ENCODE measurements around the gene NPC1.
"Not testable (repeated sequence)": the region's sequence is repeated elsewhere in the genome, so short reads cannot be mapped to it uniquely, and the experiment has no call there.

Gene NPC1

DNA sequence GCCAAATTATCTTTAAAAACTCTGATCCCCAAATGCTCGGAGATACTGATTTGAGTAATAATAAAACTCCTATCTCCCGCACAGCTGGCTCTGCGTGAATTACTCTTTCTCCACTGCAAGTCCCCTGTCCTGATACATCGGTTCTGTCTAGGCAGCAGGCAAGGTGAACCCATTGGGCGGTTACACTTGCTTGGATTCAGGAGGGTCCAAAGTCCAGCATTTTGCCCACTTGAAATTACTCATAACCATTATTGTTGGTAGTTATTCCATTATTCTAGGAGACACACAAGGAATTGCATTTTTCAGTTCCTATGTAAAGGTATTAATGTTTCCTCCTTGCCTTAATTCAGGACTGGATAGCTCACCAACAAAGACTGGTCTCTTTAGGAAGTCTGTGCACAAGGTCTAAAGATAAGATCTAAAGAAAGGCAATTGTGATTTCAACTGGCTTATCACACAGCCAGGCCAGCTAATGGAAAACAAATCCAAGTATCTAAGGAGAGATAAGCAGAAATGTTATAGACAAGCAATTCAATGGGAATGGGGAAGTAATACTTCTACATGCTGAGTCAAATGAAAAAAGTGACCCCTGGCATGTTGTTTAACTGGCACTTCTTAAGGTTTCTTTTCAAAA, 23.2 kb upstream of the NPC1 start:
- DNase-seq (ENCODE audit: low read depth), result no peak

DNA sequence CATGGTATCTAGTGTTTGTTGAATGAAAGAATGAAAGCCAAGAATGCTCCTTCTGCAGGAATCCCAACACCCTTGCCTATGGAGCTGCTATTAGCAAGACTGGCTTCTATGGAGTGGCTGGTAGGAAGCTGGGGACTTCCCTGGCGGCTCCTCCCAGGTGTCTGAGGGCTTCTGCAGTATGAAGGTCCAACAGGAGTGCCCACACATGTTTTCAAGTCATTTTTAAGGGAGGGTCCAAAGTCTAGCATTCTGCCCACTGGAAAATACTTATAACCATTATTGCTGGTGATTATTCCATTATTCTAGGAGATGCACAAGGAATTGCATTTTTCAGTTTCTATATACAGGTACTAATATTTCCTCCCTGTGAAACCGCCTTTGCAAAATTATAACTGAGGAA, 21.9 kb upstream of the NPC1 start:
- DNase-seq (ENCODE audit: low read depth), result no peak

DNA sequence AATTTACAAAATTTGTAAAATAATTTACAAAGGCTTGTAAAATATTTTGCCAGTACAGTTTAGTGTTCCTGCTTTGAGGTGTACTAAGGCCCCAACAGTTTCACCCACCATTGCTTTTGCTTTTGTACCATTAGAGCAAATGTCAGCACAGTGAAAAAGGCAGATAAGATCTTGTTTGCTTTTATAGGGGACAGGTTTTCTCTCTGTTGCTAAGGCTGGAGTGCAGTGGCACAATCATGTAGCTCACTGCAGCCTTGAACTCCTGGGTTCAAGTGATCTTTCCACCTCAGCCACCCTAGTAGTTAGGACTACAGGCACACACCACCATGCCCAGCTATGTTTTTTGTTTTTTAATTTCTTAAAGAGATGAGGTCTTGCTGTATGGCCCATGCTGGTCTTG, 19.6 kb upstream of the NPC1 start:
- no peak for DNase-seq (ENCODE audit: low read depth)

DNA sequence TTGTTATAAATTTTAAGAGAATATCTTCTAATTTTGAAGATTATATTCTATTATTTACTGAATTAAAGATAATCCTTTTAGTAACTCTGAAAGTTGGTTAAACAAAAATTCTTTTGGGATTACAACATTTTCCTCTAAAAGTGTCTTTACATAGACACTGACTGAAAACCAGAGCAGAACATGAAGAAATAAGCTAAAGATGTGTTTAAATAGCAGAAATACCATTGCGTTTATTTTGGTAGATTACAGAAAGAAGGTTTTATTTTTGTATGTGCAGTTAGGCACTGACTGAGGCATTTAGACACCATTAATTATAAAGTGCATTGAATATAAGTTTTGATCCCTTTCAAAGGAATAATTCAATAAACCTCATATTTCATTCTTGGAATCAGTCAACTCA, 13.5 kb upstream of the NPC1 start:
- DNase-seq (ENCODE audit: low read depth), result no peak

DNA sequence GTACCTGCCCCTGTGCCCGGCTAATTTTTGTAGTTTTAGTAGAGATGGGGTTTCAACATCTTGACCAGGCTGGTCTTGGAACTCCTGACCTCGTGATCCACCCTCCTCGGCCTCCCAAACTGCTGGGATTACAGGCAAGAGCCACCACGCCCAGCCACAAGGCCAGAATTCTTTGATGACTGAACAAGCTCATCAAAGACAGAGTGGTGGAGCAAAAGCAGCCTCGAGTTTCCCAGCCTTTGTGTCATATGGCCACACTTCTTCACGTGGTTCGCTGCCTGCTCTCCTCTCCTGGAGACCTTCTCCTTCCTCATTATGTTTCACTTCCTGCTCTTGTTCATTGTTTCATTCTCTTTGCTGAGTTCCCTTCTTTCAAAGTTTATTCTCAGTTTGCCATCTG, 9.9 kb upstream of the NPC1 start:
- no peak for DNase-seq (ENCODE audit: low read depth)

DNA sequence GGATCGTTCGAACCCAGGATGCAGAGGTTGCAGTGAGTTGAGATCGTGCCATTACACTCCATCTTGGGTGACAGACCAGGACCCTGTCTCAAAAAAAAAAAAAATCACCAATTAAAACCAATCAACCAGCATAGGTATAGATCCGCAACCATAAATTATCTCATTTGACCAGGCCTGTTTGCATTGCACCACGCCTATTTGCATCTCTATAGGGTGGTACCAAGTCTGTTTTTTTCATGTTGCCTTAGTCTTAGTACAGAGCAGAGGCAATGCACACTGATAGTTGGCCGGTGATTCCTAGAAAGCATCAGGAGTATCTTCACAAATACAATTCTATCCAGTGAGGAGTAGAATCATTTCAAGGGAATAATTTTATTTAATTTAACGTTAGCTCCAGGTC, 9.3 kb upstream of the NPC1 start:
- DNase-seq (ENCODE audit: low read depth), result no peak

DNA sequence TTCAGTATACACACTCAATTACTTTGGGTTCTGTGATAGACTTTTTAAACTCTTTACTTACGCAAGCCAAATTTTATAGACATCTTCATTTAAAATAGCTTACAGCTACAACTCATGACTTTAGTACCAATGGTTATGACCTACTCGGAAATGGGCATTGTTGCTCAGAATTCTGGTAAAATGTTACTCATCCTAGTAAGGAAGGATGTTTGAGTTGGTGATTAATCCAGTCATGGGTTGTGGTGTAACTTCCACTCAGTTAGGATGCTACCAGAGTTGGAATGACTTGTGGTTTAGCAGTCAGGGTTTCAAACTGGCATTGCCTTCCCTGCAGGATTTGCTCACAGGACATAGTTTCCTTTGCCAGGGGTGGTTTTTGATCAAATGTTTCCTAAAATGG, 7.4 kb upstream of the NPC1 start:
- DNase-seq (ENCODE audit: low read depth), result no peak

DNA sequence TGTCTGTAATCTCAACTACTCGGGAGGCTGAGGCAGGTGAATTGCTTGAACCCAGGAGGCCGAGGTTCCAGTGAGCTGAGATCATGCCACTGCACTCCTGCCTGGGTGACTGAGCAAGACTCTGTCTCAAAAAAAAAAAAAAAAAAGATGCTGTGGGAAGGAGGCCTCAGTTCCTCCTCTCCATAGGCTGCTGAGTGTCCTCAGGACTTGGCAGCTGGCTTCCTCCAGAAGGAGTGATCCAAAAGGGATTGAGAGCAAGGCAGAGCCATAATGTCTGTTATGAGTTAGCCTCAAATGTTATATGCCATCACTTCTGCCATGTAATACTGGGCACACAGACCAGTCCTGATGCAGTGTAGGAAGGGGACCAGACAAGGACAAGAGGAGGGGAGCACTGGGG, 6.6 kb upstream of the NPC1 start:
- no peak for DNase-seq (ENCODE audit: low read depth)

DNA sequence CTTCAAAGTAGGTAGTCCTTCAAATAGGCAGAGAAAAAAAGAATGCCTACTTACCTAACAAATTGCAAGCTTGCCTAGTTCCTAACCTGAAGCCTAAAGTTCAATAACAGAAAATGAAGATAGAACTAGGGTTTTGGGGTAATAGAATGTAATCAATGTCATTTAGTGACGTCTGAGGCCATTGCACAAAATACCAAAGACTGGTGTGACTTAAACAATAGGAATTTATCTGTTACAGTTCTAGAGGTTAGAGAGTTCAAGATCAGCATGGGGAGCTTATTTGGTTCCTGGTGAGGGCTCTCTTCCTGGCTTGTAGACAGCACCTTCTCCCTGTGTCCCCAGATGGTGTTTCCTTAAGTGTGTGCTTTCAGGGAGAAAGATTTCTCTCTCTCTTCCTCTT, 4.7 kb upstream of the NPC1 start:
- DNase-seq (ENCODE audit: low read depth), result no peak

DNA sequence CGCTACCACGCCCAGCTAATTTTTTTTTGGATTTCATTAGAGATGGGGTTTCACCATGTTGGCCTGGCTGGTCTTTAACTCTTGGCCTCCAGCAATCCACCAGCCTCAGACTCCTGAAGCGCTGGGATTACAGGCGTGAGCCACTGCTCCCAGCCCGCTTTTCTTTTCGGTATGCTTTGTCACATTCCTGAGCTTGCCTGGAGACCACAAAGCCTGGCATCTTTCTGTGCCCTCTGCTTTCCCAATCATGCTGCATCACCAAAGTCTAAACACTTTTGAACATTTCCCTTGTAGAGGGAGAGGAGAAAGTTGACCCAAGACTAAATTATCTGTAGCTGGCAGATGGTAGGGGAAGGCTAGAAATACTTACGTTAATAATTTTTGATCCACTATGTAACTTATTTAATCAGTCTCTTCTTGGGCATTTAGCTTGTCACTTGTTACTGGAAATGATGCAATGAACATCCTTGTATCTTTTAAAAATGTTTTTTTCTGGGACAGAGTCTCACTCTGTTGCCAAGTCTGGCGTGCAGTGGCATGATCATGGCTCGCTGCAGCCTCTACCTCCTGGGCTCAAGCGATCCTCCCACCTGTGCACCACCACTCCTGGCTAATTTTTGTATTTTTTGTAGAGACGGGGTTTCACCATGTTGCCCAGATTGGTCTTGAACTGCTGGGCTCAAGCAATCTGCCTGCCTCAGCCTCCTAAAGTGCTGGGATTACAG, 2.7 kb upstream of the NPC1 start:
- DNase-seq (ENCODE audit: low read depth), result no peak

DNA sequence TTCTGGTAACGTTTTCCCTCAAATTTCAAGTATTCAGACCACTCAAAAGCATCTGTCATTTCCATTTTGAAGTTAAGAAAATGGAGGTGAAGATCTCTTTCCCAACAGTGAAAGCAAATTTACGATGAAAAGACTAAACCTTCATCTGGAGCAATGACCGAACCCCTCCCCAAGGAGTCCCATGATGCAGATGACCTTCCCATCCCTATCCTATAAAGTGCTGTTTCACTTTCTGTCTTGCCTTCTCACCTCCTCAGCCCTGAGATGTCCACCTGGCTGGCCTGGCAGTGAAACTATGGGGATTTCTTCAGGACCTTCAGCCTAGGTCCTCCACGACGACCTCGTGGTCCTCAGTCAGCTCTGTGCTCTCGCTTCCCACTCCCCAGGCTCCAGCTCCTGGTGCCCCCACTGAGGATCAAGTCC, 925 bp upstream of the NPC1 start:
- no peak for DNase-seq (ENCODE audit: low read depth)

DNA sequence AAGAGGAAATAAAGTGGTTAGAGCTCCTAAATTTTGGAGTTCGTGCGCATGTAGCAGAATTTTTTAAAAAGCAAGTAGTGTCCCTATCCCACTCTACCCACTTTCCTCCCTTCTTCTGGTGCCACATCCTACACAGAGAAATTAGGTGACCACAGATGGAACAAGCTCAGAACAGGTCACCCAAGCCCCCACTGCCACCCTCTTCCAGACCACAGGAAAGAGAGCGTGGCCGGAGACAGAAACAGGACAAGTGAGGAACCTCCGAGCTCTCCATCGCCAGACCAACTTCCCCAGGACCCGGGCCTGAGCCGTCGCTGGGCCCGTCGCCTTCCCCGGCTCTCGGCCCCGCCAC, 433 bp downstream of the NPC1 start:
- no peak for DNase-seq (ENCODE audit: low read depth)

DNA sequence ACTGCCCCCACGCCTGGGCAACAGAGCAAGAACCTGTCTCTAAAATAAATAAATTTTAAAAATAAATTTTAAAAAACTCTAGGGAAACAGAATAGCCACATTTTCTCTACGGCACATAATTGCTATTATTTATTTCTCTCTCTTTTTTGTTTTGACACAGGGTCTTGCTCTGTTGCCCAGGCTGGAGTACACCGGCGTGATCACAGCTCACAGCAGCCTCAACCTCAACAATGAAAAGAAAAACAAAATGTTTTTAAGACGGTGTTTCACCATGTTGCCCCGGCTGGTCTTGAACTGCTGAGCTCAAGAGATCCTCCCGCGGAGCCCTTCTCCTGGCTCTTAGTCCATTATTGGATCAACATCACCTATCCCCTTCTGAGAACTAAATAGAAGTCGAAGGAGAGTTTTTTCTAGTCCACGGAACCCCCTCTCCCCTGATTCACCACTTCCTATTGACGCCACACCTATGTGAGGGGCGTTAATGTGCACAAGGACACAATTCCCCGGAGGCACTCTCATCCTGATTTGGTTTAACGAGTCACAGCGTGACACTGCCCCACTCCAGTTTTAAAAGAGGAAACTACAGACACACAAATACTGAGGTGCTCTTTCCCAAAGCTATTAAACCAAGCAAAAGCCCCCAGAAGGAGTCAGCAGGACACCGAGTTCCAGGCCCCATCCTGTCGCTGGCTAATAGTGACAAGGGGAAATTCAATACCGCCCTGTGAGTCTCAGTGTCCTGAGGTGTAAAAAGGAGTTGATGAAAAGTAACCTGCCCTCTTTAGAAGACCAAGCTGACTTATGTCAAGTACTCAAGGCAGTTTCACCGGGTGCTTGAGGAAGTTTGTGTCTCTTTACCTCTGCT, 1.1 kb downstream of the NPC1 start:
- DNase-seq (ENCODE audit: low read depth), result no peak

DNA sequence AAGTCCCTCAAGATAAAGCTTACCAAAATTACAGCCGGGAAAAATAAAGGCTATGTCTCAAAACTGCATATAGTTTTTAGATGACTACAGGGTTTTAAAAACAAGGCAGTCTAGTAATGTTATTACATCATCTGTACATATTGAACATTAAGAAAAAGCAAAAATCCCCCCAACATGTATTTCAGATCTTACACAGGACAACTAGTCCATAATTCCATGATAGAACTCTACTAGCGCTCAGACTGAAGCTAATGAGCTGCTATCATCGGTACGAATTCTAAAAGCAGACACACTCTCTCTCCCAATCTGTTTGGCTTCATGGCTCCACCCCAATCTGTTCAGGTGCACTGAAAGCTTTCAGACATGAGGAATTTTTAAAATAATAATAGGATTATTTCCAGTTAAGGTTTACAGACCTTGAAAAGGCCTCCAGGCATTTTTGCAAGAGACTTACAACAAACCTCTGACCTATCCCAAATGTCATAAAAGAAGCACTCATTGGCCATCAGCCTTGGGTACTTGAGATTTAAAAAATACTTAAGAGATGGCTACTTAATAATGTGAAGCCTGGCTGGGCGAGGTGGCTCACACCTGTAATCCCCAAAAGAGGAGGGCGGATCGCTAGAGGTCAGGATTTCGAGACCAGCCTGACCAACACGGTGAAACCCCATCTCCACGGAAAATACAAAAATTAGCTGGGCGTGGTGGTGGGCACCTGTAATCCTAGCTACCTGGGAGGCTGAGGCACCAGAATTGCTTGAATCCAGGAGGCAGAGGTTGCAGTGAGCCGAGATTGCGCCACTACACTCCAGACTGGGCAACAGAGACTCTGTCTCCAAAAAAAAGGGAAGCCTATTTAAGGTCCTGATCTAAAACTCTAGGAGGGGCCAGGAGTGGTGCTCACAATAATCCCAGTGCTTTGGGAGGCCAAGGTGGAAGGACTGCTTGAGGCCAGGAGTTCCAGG, 2.0 kb downstream of the NPC1 start:
- DNase-seq (ENCODE audit: low read depth), result no peak

DNA sequence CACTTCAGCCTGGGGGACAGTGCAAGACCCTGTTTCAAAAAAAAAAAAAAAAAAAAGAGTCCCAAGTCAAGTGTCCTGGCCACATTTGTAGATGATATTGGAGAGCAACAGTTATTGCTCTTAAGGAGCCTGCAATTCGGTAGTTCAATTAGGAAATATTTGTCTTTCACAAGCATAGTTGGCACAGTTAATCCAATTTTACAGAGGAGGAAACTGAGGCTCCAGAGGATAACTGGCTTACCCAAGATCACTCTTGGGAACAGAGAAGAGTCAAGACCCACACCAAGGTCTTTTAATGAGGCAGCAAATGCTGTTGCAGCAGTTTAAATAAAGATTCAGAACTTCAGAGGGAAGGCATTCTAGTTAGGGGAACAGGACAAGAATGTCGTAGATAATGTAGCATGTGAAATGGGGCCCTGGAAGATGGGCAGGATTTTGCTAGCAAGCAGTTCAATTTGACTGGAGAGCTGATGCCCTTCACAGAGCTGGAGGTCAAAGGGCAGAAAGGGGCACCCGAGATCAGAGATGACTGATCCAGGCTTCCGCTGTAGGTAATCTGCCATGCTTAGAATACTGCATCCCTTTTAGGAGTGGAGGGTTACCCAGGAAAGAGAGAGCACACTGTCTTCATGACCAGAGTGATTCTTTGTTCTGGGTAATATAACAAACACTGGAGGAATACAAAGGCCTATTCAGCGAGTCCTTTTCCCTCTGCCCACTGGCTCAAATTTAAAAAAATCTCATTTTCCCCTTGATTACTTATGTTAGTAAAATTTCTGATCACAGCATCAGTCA, 3.0 kb downstream of the NPC1 start:
- no peak for DNase-seq (ENCODE audit: low read depth)

DNA sequence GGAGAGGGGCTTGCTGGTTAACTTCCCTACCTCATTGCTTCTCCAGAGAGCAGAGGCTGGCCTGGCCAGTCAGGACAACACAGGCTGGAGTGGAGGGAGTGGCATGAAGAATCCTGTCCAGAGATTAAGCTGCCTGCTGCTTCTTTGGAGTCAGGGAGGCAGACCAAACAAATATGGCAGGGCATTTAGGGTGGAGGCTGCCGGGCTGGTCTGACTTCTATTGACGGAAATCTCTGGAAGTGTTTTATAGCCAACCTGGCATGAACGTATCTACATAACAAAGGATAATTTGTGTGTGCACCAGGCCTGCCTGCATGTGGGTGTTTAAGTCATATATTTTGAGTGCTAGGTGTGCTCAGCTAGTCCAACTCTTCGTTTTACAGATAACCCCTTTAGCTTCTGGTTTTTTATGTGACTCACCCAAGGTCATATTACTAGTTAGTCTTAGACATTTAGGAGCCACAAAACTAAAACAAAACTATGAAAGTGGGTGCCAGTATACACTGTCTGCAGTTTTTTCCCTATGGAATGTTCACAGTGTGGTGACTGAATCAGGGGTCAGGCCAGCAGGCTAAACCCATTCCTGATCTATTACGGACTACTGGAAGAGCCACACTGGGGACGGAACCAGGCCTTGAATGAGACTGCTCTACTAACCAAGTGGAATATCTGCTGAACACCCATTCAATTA, 5.5 kb downstream of the NPC1 start:
- no peak for DNase-seq (ENCODE audit: low read depth)

DNA sequence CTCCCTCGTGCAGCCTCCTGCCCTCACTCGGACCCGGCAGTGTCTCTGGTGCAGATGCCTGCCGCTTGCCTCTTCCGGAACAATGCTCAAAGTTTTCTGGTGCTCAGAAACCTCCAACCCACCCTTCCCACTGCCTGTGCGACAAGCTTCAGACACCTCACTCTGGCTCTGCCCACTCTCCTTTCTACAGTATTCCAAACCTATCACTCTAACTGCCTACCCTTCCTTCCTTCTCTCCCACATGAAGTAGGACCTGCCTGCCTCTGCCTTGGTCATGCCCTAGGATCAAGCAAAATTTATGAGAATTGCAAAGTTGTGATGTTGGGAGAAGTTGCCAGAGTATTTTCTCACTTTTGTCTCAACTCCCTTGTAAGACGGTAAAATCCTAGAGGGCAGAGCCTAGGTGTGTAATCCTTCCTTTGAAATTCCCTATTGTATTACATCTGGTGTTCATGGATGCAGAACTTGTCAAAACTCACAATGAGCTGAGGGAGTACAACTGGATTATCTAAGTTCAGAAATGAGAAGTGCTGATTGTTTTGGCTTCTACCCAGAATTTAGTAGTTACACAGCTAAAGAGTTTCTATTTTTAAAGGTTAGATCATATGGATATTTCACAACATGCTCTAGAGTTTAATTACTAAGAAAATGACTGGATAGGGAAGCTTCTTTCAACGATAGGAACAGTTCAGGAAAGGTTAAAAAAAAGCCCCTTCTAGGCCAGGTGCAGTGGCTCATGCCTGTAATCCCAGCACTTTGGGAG, 7.2 kb downstream of the NPC1 start:
- no peak for DNase-seq (ENCODE audit: low read depth)

DNA sequence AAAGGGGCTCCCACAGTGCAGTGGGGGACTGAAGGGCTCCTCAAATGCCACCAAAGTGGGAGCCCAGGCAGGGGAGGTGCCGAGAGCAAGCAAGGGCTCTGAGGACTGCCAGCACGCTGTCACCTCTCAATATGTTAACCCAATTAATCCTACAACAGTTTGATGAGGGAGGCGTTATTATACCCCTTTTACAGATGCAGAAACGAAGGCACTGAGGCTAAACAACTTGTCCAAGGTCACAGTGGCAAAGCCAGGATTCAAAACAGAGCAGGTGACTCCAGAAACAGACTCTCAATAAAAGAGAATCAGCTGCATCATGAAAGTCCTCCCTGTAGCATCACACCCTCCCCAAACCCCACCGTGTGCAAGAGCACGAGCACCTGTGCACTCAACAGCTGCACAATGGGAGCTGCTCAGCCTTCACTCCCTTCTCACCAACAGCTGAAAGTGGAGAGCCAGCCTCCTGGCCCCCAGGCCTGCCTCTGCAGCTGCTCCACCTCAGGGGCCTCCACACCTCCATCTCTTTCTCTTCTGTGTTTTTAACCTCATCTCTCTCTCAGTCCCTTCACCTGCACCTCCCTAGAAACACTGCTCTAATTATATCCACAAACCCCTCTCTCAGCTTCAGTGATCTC, 8.1 kb downstream of the NPC1 start:
- DNase-seq (ENCODE audit: low read depth), result no peak

DNA sequence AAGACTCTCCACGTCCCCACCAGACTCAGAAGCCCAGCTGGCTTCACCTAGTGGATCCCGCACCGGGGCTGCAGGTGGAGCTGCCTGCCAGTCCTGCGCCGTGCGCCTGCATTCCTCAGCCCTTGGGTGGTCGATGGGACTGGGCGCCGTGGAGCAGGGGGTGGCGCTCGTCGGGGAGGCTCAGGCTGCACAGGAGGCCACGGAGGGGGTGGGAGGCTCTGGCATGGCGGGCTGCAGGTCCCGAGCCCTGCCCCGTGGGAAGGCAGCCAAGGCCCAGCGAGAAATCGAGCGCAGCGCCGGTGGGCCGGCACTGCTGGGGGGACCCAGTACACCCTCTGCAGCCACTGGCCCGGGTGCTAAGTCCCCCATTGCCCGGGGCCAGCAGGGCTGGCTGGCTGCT, 8.8 kb downstream of the NPC1 start:
- not testable (repeated sequence) for DNase-seq (ENCODE audit: low read depth)

DNA sequence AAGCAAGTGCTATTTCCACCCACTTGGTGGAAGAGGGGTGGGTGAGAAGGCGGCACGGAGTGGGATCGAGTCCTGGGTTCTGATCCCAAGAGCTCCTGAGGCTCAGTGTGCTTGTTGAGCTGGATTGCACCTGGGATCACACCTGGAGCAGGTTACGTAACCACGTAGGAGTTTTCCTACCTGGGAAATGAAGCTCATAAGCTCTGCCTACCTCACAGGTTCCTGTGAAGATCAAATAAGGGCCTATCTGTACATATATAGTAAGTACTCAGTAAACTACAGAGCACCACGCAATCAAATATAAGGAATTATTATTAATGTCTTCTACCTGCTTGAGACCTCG, 11.0 kb downstream of the NPC1 start:
- no peak for DNase-seq (ENCODE audit: low read depth)

Data from CMK (cell line).